Thymus (tissue), 11 donors: ENCODE data around the gene MYO19. TPM values are rescaled to one million over a fixed set of nuclear protein-coding genes. Genes with fewer than 3 reads are reported as not detected.
A peak's percentile ranks its signal among the peaks of the same experiment; 100 is the strongest.
"Not testable (repeated sequence)": the region's sequence is repeated elsewhere in the genome, so short reads cannot be mapped to it uniquely, and the experiment has no call there.

Source experiments
- DNase-seq, 9 donors: peaks; one replicate each; pipeline ENCODE4 v3.0.0-alpha.2; 2013; ENCODE audit warnings: low spot score in 9 of 9, low read depth in 6 of 9, missing footprints in 1 of 9
- H3K27ac ChIP-seq, 2 donors: one replicate each; pipeline ENCODE4 v1.5.1; 2013; ENCODE audit warnings: control low read depth in 1 of 2, low read depth in 1 of 2, low read length in 1 of 2, mild to moderate bottlenecking in 1 of 2, moderate library complexity in 1 of 2
- H3K27me3 ChIP-seq, 2 donors: one replicate each; pipeline ENCODE4 v1.5.1; 2013; ENCODE audit warnings: low read length in 1 of 2; ENCODE audit not compliant: control insufficient read depth in 2 of 2, insufficient read depth in 1 of 2
- H3K36me3 ChIP-seq, 2 donors: one replicate each; pipeline ENCODE4 v1.5.1; 2013; ENCODE audit warnings: low read length in 1 of 2, mild to moderate bottlenecking in 1 of 2, moderate library complexity in 1 of 2; ENCODE audit not compliant: control insufficient read depth in 2 of 2, insufficient read depth in 2 of 2
- H3K4me1 ChIP-seq, 2 donors: one replicate each; pipeline ENCODE4 v1.5.1; 2013; ENCODE audit warnings: low read length in 2 of 2; ENCODE audit not compliant: control insufficient read depth in 2 of 2, insufficient read depth in 2 of 2
- H3K4me3 ChIP-seq, 2 donors: one replicate each; pipeline ENCODE4 v1.5.1; 2013; ENCODE audit warnings: low read length in 2 of 2, control low read depth in 1 of 2, mild to moderate bottlenecking in 1 of 2
- H3K9me3 ChIP-seq, 2 donors: one replicate each; pipeline ENCODE4 v1.5.1; 2013; ENCODE audit warnings: low read length in 1 of 2, mild to moderate bottlenecking in 1 of 2; ENCODE audit not compliant: control insufficient read depth in 2 of 2, insufficient read depth in 1 of 2
- WGBS: extraction: QIAGEN DNeasy Blood & Tissue Kit; methylation state at CpG from one replicate; pipeline ENCODE4 v1.1.7; 2013; 5-methylcytosine and 5-hydroxymethylcytosine counted together
- polyA plus RNA-seq: library from polyadenylated mRNA; stranded (reverse); fragments of 200-250 nt; gene quantifications from one replicate; pipeline ENCODE4 v1.2.3, GENCODE V29; 2013
- total RNA-seq: library from RNA; stranded (reverse); fragments of 120-200 nt; gene quantifications from one replicate; pipeline ENCODE4 v1.2.4, GENCODE V29; 2013
- donor health status: healthy.

Gene MYO19
- total and polyA plus RNA-seq, 2 donors: 24.0 to 27.6 TPM

DNA sequence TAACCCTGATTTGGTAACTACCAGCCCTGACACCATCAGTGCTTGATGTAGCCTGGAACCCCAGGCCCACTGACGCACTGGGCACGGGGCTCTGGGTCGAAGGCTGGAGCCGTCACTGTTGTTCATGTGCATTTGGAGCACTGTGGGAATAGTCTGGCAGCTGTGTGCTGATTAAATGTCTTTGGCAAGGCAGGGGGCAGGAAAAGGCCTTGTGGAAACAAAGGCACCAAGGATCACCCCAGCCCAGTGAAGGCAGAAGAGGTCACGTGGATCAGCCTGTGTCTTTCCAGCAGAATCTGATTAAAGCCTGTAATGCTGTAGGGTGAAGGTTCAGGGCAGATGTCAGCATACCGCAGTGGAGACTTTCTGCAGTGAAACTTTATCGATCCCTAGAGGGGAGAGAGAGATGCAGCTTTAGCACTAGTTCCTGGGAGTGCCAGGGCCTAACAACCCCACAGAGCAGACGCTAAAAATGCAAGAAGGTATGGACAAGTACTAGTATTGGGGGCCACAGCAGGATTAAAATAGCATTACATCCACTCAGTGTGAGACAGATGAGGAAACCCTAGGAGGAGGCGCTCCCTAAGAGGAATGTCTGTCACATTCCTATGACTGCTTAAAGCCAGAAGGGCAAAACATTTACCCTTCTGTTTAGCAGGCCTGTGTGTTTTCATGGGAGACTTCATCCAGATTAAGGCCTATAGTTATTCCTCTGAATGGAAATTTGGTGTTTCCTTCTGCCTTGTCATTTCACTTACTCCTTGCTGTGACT is 38.5 kb downstream of the MYO19 start:
- Histone ChIP-seq H3K27ac (no peak overlapping the region), H3K27me3 (no peaks in the 10 kb centered on the region), H3K4me3 (no peak overlapping the region), H3K4me1 (no peaks in the 10 kb centered on the region), H3K36me3 (peaks cover 60 to 75% of the 10 kb centered on the region in 2 donors), H3K9me3 (no peaks in the 10 kb centered on the region)
- DNase-seq: no peak
- WGBS: 96% methylated on average over 9 of the region's 9 CpGs

DNA sequence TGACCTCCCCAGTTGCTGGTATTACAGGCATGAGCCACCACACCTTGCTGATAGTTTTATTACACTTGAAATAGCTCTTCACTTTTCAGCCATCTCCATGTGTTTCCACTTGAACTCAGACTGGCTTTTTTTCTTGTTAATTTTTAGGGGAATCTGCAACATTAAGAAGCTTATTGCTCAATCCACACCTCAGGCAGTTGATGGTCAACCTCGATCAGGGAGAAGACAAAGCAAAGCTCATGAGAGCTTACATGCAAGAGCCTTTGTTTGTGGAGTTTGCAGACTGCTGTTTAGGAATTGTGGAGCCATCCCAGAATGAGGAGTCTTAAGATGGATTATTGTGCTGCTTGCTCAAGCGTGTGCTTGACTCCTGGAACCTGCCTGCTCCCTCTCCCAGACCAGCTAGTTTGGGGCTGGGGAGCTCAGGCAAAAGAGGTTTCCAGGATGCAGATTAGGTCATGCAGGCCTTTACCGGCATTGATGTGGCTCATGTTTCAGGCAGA is 39.5 kb downstream of the MYO19 start:
- H3K4me1 ChIP-seq: no peaks in the 10 kb centered on the region
- DNase-seq: no peak
- no peak overlapping the region for H3K4me3 ChIP-seq
- peaks cover 59 to 67% of the 10 kb centered on the region in 2 donors for H3K36me3 ChIP-seq
- no peak overlapping the region for H3K27ac ChIP-seq
- 94% methylated on average over 3 of the region's 3 CpGs for WGBS
- H3K9me3 ChIP-seq: no peaks in the 10 kb centered on the region
- no peaks in the 10 kb centered on the region for H3K27me3 ChIP-seq

DNA sequence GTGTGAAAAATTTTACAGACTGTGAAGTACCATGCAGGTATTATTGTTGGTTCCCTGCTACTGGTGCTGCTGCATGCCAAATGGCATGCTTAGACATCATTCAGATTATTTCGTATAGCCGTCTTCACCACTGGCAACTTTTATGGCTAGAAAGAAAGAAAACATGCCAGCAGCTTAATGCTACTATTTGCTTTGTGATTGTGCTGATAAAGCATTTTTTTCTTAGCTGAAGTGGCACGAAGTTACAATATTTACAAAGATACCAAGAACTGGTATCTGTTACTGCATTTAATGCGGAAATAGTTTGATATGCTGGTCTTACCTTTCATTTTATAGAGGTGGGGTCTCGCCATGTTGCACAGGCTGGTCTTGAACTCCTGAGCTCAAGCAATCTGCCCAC is 40.0 kb downstream of the MYO19 start:
- DNase-seq: no peak
- Histone ChIP-seq H3K4me1 (no peaks in the 10 kb centered on the region), H3K9me3 (no peaks in the 10 kb centered on the region), H3K27me3 (no peaks in the 10 kb centered on the region), H3K4me3 (no peak overlapping the region), H3K27ac (no peak overlapping the region), H3K36me3 (peaks cover 59 to 66% of the 10 kb centered on the region in 2 donors)
- WGBS: 98% methylated on average over 5 of the region's 5 CpGs

DNA sequence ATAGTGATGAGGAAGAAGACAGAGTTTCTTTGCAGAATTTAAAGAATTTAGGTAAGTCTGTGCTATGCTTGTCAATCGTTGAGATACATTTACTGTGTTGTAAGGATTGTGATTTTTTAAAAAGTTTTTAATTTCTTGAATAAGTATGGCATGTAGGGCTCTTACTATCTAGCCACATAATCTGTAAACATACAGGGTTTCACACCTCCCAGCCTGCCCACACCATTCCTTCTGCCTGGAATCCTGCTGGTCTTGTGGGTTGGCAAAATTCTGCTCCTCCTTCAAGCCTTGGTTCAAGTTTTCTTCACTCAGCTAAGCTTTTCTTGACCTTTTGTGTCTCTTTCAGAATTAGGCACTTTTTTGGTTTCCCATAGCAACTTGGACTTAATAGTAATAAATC is 40.7 kb downstream of the MYO19 start:
- Histone ChIP-seq H3K27ac (no peak overlapping the region), H3K4me1 (no peaks in the 10 kb centered on the region), H3K4me3 (no peak overlapping the region), H3K36me3 (peaks cover 57 to 67% of the 10 kb centered on the region in 2 donors), H3K27me3 (no peaks in the 10 kb centered on the region), H3K9me3 (no peaks in the 10 kb centered on the region)
- DNase-seq: no peak
- WGBS: 94% methylated on average over 1 of the region's 1 CpG

DNA sequence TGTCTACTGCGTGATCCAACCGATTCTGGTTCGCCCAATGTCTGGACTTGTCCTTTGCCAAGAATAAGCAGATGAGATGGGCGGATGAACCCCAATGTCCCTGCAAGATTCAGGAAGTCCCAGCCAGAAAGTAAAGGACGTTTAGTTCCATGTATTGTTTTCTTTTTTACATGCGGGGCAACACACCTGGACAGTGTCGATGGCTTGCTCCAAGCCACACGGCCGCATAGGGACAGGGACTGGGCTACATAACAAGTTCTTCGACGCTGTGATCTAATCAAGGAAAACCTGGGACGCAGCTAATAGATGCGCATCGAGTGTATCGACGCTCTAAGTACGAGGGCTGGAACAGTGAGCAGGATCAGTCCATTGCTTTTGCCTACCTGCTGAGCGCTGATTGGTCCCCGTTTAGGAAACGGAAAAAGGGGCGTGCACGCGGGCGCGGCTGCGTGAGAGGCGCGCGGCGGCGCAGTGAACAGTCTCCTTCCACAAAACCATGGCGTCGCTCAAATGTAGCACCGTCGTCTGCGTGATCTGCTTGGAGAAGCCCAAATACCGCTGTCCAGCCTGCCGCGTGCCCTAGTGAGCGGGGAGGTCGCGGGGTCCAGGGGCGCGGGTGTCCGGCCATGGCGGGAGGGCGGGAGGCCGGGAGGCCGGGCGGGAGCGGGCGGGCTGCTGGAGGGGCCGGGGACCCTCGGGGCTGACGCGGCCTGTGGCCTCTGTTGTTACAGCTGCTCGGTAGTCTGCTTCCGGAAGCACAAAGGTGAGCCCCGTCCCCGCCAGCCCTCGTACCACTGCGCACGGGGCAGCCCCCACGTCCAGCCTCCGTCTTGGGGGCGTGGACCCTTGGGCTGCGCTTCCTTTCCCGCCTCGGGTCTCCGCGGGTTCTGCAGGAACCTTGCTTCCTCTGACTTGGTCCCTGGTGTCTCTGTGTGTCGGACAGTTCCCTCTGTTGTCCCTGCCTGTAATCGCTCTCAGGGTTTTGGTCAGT is 48.2 kb downstream of the MYO19 start, which contains the start of gene ZNHIT3:
ZNHIT3 (plus strand) TSS at position 478 of the 991 bp plus-strand sequence; CDS start at position 497, 19 bp downstream.
- no peaks in the 10 kb centered on the region for H3K9me3 ChIP-seq
- H3K36me3 ChIP-seq: peaks cover 0 to 4% of the 10 kb centered on the region in 2 donors
- peak; percentile 83 to 96 (median 88) for DNase-seq
- H3K27ac ChIP-seq: peak within 1 kb of the TSS; percentile 13 to 96
- H3K4me3 ChIP-seq: peak within 1 kb of the TSS; percentile 74 to 93
- H3K4me1 ChIP-seq: peaks cover 21 to 26% of the 10 kb centered on the region in 2 donors
- peaks cover 7 to 20% of the 10 kb centered on the region in 2 donors for H3K27me3 ChIP-seq
- WGBS: under 1% methylated on average over 73 of the region's 73 CpGs

DNA sequence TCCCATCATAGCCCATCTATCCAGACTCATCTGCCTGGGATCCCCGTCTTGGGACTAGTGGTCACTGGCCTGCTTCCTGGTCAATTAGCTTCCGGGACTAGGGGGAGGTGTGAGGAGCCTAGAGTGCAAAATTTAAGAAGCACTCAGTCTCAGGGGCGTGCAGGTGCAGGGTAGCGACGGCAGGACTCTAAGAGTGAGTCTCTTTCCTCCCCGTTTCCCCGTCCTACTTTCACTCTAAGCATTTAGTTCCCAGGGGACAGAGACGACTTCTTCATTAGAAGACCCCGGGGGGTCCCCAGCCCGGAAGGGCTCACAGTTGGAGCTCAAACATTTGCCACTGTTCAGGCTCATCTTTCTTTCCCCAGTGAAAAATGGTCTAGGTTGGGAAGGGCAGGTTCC is 48.9 kb downstream of the MYO19 start:
- 49% methylated on average over 10 of the region's 10 CpGs for WGBS
- Histone ChIP-seq H3K27ac (peak overlapping the region; percentile 8 to 86), H3K36me3 (peaks cover 0 to 4% of the 10 kb centered on the region in 2 donors), H3K4me1 (peaks cover 21 to 26% of the 10 kb centered on the region in 2 donors), H3K4me3 (peak overlapping the region; percentile 74 to 93), H3K9me3 (no peaks in the 10 kb centered on the region), H3K27me3 (peaks cover 7 to 24% of the 10 kb centered on the region in 2 donors)
- no peak for DNase-seq

DNA sequence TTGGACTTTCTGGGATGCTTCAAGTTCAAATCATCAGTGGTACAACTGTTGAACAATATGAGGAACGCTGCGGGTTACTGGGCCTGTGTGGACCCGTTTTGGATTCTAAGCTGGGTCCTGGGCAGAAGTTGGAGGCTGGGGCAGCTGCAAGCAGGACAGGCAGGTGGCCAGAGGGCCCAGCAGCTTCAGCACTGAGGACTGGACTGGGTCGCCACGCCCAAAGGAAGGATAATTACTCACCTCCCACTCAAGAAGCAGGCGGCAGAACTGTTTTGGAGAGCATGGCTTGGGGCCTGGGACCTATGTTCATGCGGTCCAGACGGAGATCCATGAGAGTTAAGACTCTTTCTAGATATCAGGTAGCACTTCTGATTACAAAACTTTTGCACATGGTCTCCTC is 49.6 kb downstream of the MYO19 start:
- H3K36me3 ChIP-seq: peaks cover 0 to 4% of the 10 kb centered on the region in 2 donors
- WGBS: 98% methylated on average over 8 of the region's 8 CpGs
- H3K4me3 ChIP-seq: no peak overlapping the region
- no peaks in the 10 kb centered on the region for H3K9me3 ChIP-seq
- H3K4me1 ChIP-seq: peaks cover 21 to 26% of the 10 kb centered on the region in 2 donors
- peaks cover 7 to 27% of the 10 kb centered on the region in 2 donors for H3K27me3 ChIP-seq
- DNase-seq: no peak
- H3K27ac ChIP-seq: no peak overlapping the region

DNA sequence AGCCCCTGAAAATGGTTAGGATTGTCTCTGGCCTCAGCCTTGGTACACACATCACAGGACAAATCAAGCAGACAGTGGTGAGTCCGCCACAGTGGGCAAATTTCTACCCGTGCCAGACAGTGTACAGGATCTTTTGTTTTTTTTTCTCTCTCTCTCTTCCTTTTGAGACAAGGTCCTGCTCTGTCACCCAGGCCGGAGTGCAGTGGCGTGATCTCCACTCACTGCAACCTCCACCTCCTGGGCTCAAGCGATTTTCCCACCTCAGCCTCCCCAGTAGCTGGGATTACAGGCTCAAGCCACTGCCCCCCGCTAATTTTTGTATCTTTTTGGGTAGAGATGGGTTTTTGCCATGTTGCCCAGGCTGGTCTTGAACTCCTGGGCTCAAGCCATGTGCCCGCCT is 50.6 kb downstream of the MYO19 start:
- peaks cover 7 to 28% of the 10 kb centered on the region in 2 donors for H3K27me3 ChIP-seq
- not testable (repeated sequence) for DNase-seq, H3K9me3 ChIP-seq, H3K27ac ChIP-seq, H3K36me3 ChIP-seq, H3K4me3 ChIP-seq
- H3K4me1 ChIP-seq: peaks cover 21 to 26% of the 10 kb centered on the region in 2 donors
- WGBS: 95% methylated on average over 7 of the region's 7 CpGs
